Lung (tissue), 12 donors: ENCODE data around the gene CNTFR. TPM values are rescaled to one million over a fixed set of nuclear protein-coding genes. Genes with fewer than 3 reads are reported as not detected.

Source experiments
- ATAC-seq: fragments of 200-7000 bp; cut with Tn5 transposase; one replicate; pipeline ENCODE4 v1.9.1; 2020; ENCODE audit warnings: moderate number of reproducible peaks; ENCODE audit not compliant: insufficient read depth, low FRiP score
- DNase-seq, 3 donors: peaks; one replicate each; pipeline ENCODE4 v3.0.0-alpha.2; 2013 to 2017
- H3K27ac ChIP-seq, 2 donors: one replicate each; pipeline ENCODE4 v1.5.1; 2013; ENCODE audit warnings: mild to moderate bottlenecking in 2 of 2, moderate library complexity in 2 of 2, control low read depth in 1 of 2, inconsistent platforms in 1 of 2, low read depth in 1 of 2, low read length in 1 of 2
- H3K27me3 ChIP-seq, 3 donors: one replicate each; pipeline ENCODE4 v1.5.1; 2013; ENCODE audit warnings: low read length in 2 of 3; ENCODE audit not compliant: control insufficient read depth in 3 of 3, insufficient read depth in 3 of 3
- H3K36me3 ChIP-seq, 4 donors: one replicate each; pipeline ENCODE4 v1.5.1; 2013; ENCODE audit warnings: low read length in 4 of 4, mild to moderate bottlenecking in 1 of 4, moderate library complexity in 1 of 4; ENCODE audit not compliant: control insufficient read depth in 4 of 4, insufficient read depth in 4 of 4
- H3K4me1 ChIP-seq, 5 donors: one replicate each; pipeline ENCODE4 v1.5.1; 2013; ENCODE audit warnings: low read length in 5 of 5, mild to moderate bottlenecking in 2 of 5, moderate library complexity in 1 of 5; ENCODE audit not compliant: control insufficient read depth in 5 of 5, insufficient read depth in 5 of 5
- H3K4me3 ChIP-seq: one replicate; pipeline ENCODE4 v1.5.1; 2013; ENCODE audit warnings: mild to moderate bottlenecking, control low read depth, moderate library complexity
- H3K9ac ChIP-seq, 2 donors: one replicate each; pipeline ENCODE4 v1.5.1; 2013; ENCODE audit warnings: low read length in 2 of 2, control low read depth in 1 of 2; ENCODE audit not compliant: insufficient read depth in 1 of 2
- H3K9me3 ChIP-seq, 4 donors: one replicate each; pipeline ENCODE4 v1.5.1; 2013; ENCODE audit warnings: low read length in 3 of 4, mild to moderate bottlenecking in 1 of 4, moderate library complexity in 1 of 4; ENCODE audit not compliant: control insufficient read depth in 4 of 4, insufficient read depth in 3 of 4
- WGBS, 2 donors: extraction: QIAGEN DNeasy Blood & Tissue Kit; methylation state at CpG; one replicate each; pipeline ENCODE4 v1.1.7; 2013; 5-methylcytosine and 5-hydroxymethylcytosine counted together
- polyA plus RNA-seq, 2 donors: library from polyadenylated mRNA; stranded (reverse); fragments of 200-250 nt; gene quantifications; one replicate each; pipeline ENCODE4 v1.2.1, GENCODE V29; 2013
- total RNA-seq, 2 donors: library from RNA; depleted of rRNA in 1 of 2; stranded (reverse); fragments of >200 nt in 1 of 2; gene quantifications; one replicate each; pipeline ENCODE4 v1.2.1, GENCODE V29; 2014 to 2021
- TF ChIP-seq, protein P1 (sequence below): IDR thresholded peaks from 2 replicates; pipeline ENCODE4 v1.5.1; 2012; ENCODE audit warnings: mild to moderate bottlenecking; ENCODE audit errors: control extremely low read depth, extremely low read depth
- donor health status: control.
- donor health status: control.
- donor health status: Bipolar disorder and iron deficiency.
- donor health status: healthy.
- donor health status: DM: yes; HTN: yes; CAD: no.

CNTFR gene
- total and polyA plus RNA-seq, 4 donors, result 0.42 to 3.3 (median 1.3) TPM

DNA sequence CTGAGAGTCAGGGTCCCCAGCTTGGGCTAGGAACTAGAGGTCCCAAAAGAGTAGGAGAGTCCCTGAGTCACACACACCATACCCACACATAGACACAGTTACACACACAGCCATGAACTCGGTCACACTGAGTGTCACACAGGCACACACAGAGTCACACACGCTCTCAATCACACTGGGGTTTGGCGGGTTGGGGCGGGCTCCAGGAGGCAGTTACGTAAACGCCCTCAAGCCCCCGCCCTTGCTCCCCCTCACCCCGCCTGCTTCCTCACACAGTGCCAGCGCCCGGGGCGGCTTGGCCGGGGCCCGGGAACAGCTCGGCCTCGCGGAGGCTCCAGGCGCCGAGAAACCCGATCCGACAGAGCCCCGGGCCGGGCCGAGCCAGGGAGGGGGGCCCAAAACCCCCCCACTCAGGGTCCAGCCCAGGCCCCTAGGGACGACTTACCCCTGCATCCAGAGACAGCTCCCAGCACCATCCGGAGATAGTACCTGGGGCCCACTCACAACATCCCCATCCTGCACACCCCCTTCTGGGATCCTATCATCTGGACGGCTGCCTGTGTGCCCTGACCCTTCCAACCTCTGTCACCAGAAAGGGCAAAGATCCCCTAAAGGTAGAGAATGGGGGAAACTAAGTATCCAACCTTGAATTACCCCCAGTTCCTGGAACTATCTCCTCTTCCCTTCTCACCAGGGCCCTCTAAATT, 3.5 kb upstream of the CNTFR start:
- DNase-seq (peak; percentile 74 to 82 (median 78)), ATAC-seq (no peak)
- Histone ChIP-seq H3K36me3 (no peaks in the 10 kb centered on the region), H3K9ac (peak overlapping the region in 1 of 2 donors; percentile 8), H3K9me3 (no peaks in the 10 kb centered on the region), H3K27me3 (peaks cover 0 to 30% (median 6%) of the 10 kb centered on the region in 3 donors), H3K27ac (no peak overlapping the region), H3K4me3 (no peak overlapping the region), H3K4me1 (peaks cover 0 to 43% (median 5%) of the 10 kb centered on the region in 5 donors)
- TF ChIP-seq, protein P1, sequence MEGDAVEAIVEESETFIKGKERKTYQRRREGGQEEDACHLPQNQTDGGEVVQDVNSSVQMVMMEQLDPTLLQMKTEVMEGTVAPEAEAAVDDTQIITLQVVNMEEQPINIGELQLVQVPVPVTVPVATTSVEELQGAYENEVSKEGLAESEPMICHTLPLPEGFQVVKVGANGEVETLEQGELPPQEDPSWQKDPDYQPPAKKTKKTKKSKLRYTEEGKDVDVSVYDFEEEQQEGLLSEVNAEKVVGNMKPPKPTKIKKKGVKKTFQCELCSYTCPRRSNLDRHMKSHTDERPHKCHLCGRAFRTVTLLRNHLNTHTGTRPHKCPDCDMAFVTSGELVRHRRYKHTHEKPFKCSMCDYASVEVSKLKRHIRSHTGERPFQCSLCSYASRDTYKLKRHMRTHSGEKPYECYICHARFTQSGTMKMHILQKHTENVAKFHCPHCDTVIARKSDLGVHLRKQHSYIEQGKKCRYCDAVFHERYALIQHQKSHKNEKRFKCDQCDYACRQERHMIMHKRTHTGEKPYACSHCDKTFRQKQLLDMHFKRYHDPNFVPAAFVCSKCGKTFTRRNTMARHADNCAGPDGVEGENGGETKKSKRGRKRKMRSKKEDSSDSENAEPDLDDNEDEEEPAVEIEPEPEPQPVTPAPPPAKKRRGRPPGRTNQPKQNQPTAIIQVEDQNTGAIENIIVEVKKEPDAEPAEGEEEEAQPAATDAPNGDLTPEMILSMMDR, result no peak
- WGBS, 2 donors, result 4 to 5% methylated on average over 20 to 26 of the region's 26 CpGs

DNA sequence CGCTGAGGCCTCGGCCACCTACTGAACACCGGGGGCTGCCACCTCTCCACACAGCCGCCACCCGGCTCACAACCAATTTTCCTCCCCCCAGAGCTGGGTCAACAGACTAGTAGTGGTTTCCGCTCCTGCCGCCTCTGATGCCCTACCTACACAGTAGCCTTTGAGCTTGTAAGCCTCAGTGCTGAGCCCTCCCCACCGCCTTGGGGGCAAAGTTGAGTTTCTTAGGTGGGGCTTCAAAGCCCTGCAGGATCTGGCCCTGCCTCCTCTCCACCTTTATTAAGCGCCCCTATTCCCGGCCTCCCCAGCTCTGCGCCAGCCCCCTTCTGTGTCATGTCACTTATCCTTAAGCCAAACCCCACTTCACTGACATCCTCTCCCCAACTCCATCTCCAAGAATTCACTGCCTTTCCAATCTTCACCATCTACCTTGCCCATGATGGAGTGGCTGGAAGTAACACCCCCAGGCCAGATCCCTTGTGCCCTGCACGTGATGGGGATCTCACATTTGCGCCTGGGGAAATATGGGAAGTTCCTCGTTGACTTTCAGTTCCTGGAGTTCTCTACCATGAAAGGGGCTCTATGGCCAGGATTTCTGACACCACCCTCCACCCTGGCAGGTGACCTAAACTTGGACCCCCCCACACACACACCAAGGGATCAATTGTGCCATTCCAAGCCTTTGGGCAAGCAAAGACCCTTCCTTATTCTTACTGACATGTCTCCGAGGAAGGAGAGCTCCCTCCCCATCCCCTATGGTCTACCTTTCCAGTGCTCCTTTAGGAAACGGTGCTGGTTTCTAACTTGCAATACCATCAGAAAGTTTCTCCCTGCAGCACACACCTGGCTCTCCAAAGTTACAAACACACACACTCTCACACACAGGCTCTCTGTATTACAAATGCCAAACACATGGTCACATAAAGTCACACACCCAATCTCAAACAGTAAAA, 2.7 kb upstream of the CNTFR start:
- H3K27me3 ChIP-seq, result peaks cover 0 to 39% (median 8%) of the 10 kb centered on the region in 3 donors
- WGBS, 2 donors, result 17 to 26% methylated on average over 16 of the region's 16 CpGs
- H3K4me3 ChIP-seq, result no peak overlapping the region
- DNase-seq (no peak), ATAC-seq (no peak)
- TF ChIP-seq, protein P1, result no peak
- H3K27ac ChIP-seq, result no peak overlapping the region
- H3K9me3 ChIP-seq, result no peaks in the 10 kb centered on the region
- peaks cover 0 to 46% (median 5%) of the 10 kb centered on the region in 5 donors for H3K4me1 ChIP-seq
- peak overlapping the region in 1 of 2 donors; percentile 8 for H3K9ac ChIP-seq
- no peaks in the 10 kb centered on the region for H3K36me3 ChIP-seq

DNA sequence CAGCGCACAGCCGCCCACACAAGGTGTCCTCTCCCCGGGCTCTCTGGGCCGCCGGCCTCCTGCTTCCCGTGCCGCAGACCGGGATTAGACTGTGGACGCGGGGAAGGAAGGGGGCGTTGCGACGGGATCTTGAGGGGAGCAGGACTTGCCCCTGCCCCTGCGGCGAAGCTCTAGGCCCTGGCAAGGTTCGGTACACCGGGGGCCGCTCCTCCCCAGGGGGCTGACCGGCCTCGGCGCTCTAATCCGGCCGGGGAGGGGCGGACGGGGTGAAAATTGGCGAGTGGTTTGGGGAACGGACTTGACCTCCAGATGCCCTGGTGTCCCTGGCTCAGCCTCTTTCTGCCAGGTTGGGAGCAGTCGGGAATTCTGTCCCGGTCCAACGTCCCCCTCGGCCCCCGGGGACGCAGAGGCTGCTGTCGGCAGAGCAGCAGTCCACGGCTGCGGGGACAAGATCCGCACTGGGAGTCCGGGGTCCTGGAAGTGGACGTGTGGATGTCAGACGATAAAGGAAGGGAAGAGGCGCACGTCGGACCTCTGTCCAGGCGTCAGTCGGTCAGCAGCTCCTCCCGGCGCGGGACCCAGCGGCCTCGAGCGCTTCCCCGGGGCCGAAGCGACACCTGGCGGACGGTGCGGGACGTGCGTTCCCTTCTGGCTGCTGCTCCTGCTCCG, 1.9 kb upstream of the CNTFR start:
- Histone ChIP-seq H3K9me3 (peaks cover 0 to 2% (median 0%) of the 10 kb centered on the region in 4 donors), H3K9ac (no peak overlapping the region), H3K27ac (no peak overlapping the region), H3K4me1 (peaks cover 0 to 51% (median 5%) of the 10 kb centered on the region in 5 donors), H3K4me3 (no peak overlapping the region), H3K36me3 (no peaks in the 10 kb centered on the region), H3K27me3 (peaks cover 0 to 47% (median 12%) of the 10 kb centered on the region in 3 donors)
- DNase-seq, result peak; percentile 84 to 88 (median 86)
- TF ChIP-seq, protein P1, result peak; percentile 90
- ATAC-seq, result peak; percentile 89
- WGBS, 2 donors, result 5% methylated on average over 54 to 60 of the region's 60 CpGs
